ENCODE measurements around the gene CCDC171. TPM values are rescaled to one million over a fixed set of nuclear protein-coding genes. Genes with fewer than 3 reads are reported as not detected.

Gene CCDC171
- total RNA-seq, 1 donor, result 8.1 TPM

DNA sequence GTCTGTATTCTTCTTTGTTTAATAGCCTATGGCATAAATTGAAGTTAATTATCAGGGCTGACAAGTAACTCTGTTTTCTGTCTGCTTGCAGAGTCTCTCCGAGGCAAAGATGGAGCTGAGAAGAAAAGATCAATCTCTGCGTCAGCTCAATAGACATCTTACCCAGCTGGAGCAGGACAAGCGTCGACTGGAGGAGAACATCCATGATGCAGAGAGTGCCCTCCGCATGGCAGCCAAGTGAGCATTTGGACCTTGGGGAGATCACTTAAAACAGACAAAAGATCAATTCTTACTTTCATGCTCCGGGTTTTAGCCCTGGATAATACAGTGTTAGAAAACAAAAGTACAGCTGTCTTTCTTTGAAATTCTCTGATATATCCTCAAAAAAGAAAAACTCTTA is 293.8 kb downstream of the CCDC171 start:
- TF ChIP-seq, protein P1, sequence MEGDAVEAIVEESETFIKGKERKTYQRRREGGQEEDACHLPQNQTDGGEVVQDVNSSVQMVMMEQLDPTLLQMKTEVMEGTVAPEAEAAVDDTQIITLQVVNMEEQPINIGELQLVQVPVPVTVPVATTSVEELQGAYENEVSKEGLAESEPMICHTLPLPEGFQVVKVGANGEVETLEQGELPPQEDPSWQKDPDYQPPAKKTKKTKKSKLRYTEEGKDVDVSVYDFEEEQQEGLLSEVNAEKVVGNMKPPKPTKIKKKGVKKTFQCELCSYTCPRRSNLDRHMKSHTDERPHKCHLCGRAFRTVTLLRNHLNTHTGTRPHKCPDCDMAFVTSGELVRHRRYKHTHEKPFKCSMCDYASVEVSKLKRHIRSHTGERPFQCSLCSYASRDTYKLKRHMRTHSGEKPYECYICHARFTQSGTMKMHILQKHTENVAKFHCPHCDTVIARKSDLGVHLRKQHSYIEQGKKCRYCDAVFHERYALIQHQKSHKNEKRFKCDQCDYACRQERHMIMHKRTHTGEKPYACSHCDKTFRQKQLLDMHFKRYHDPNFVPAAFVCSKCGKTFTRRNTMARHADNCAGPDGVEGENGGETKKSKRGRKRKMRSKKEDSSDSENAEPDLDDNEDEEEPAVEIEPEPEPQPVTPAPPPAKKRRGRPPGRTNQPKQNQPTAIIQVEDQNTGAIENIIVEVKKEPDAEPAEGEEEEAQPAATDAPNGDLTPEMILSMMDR (IDR thresholded peaks at IDR 0.05; ENCODE audit: insufficient read depth, low read length), result no peak
- DNase-seq (ENCODE audit: low read depth), result no peak
- H3K4me3 ChIP-seq (ENCODE audit: low read depth, low read length), result no peak overlapping the region

DNA sequence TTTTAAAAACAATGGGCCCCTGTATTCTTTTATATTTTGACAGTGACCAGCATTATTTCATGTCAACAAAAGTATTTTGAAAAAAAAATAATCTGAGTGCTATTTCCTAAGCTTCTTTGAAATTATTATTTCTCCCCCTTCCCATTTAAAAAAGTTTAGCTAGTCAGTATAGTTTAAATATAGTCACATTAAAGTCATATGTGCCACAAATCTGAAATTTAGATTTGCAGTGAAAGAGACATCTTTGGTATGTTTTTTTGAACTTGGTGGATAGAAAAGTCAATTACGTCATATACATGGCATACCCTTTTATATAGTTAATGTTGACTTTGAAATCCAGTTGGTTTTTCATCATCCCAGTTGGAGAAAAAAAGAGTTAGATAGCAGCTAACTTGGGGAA is 297.0 kb downstream of the CCDC171 start:
- DNase-seq (ENCODE audit: low read depth), result no peak
- TF ChIP-seq, protein P1 (IDR thresholded peaks at IDR 0.05; ENCODE audit: insufficient read depth, low read length), result no peak
- H3K4me3 ChIP-seq (ENCODE audit: low read depth, low read length), result no peak overlapping the region

DNA sequence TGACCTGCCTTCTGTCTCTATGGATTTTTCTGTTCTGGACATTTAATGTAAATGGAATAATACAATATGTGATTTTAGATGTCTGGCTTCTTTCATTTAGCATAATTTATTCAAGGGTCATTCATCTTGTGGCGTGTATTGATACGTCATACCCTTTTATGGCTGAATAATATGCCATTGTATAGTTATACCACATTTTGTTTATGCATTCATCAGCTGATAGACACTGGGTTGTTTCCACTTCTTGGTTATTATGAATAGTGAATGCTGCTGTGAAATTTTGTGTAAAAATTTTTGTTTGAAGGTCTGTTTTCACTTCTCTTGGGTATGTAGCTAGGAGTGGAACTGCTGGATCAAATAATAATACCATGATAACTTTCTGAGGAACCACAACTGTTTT is 298.9 kb downstream of the CCDC171 start:
- TF ChIP-seq, protein P1 (IDR thresholded peaks at IDR 0.05; ENCODE audit: insufficient read depth, low read length), result no peak
- no peak for DNase-seq (ENCODE audit: low read depth)
- H3K4me3 ChIP-seq (ENCODE audit: low read depth, low read length), result no peak overlapping the region

- TF ChIP-seq, protein P1 (IDR thresholded peaks at IDR 0.05; ENCODE audit: insufficient read depth, low read length), result no peak
- H3K4me3 ChIP-seq (ENCODE audit: low read depth, low read length), result no peak overlapping the region
- peak; percentile 68 for DNase-seq (ENCODE audit: low read depth)
Measured at GRCh38 chr9:15856591-15856990, 303.7 kb downstream of the CCDC171 start.

GRCh38 chr9:15867334-15867733 is 314.5 kb downstream of the CCDC171 start:
- TF ChIP-seq, protein P1 (IDR thresholded peaks at IDR 0.05; ENCODE audit: insufficient read depth, low read length), result no peak
- no peak overlapping the region for H3K4me3 ChIP-seq (ENCODE audit: low read depth, low read length)
- no peak for DNase-seq (ENCODE audit: low read depth)

GRCh38 chr9:15867988-15868387 is 315.1 kb downstream of the CCDC171 start:
- DNase-seq (ENCODE audit: low read depth), result no peak
- H3K4me3 ChIP-seq (ENCODE audit: low read depth, low read length), result no peak overlapping the region
- TF ChIP-seq, protein P1 (IDR thresholded peaks at IDR 0.05; ENCODE audit: insufficient read depth, low read length), result no peak

DNA sequence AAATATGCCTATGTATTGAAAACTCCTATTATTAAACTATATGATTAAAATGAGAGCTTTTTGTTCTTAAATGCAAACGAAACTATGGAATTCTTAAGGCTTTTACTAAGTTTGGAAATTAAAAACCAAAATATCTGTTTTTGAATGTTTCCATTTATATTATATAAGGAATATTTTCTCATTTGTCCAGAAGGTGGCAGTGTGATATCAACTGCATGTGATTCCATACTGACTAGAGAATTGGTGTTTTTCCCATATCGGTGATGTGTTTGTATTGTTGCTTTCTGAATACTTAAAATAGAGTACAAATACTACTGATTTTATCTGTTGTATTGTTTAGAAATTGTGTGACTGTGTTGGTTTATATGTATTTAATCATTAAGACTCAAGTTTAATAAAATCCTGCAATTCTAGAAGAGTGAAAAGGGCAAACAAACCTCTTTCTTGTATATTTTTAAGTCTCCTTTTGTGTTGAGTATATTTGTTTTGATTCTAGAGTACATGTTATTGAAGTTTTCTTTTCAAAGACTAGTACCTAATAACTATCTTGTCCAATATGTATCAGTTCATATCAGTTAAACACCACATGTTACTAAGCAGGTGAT is 320.8 kb downstream of the CCDC171 start:
- DNase-seq (ENCODE audit: low read depth), result peak; percentile 86
- TF ChIP-seq, protein P1 (IDR thresholded peaks at IDR 0.05; ENCODE audit: insufficient read depth, low read length), result peak; percentile 58
- no peak overlapping the region for H3K4me3 ChIP-seq (ENCODE audit: low read depth, low read length)

Data from fibroblast of the aortic adventitia (primary cell).